ENCODE measurements around the gene ZNF154.

GRCh38 chr19:57656346-57656745 is 52.7 kb downstream of the ZNF154 start:
- TF ChIP-seq CTCF (IDR thresholded peaks at IDR 0.05; ENCODE audit: low read depth, low read length): no peak
- TF ChIP-seq EZH2phosphoT487 (IDR thresholded peaks at IDR 0.05; ENCODE audit: low read depth): no peak
